HepG2 (cell line): ENCODE results near the gene ZNF189. TPM values are rescaled to one million over a fixed set of nuclear protein-coding genes. Genes with fewer than 3 reads are reported as not detected.

Experiments used
- BCL6 ChIP-seq: IDR thresholded peaks from 2 replicates; pipeline ENCODE4 v1.6.1; 2016; ENCODE audit warnings: missing genetic modification reagents, missing compliant biosample characterization
- CREB3 ChIP-seq: sonication (generic); formaldehyde crosslinking; IDR thresholded peaks from 2 replicates; pipeline ENCODE4 v1.5.0; 2020; ENCODE audit warnings: missing genetic modification reagents
- DZIP1 ChIP-seq: sonication (generic); formaldehyde crosslinking; IDR thresholded peaks from 2 replicates; pipeline ENCODE4 v1.5.0; 2020; ENCODE audit warnings: mild to moderate bottlenecking, missing genetic modification reagents
- FOXP1 ChIP-seq, 2 experiments: fragments of 450-650 bp in 1 of 2; IDR thresholded peaks; 2 replicates each; pipeline ENCODE4 v1.6.1; 2017 to 2018; ENCODE audit warnings: antibody characterized with exemption in 1 of 2
- PATZ1 ChIP-seq: sonication (generic); formaldehyde crosslinking; IDR thresholded peaks from 2 replicates; pipeline ENCODE4 v1.4.0; 2020; ENCODE audit warnings: missing genetic modification reagents
- PLRG1 ChIP-seq: fragments of 450-650 bp; conservative IDR thresholded peaks from 2 replicates; pipeline ENCODE4 v1.6.1; 2016
- SP4 ChIP-seq: sonication (generic); formaldehyde crosslinking; IDR thresholded peaks from 2 replicates; pipeline ENCODE4 v1.8.1; 2023; ENCODE audit warnings: mild to moderate bottlenecking, missing genetic modification reagents
- SUZ12 ChIP-seq: fragments of 150-350 bp; IDR thresholded peaks from 2 replicates; pipeline ENCODE4 v1.6.1; 2014; ENCODE audit warnings: low read depth, low read length
- ZBTB39 ChIP-seq: sonication (generic); formaldehyde crosslinking; IDR thresholded peaks from 2 replicates; pipeline ENCODE4 v1.5.0; 2020; ENCODE audit warnings: missing genetic modification reagents
- ZNF234 ChIP-seq: sonication (generic); formaldehyde crosslinking; conservative IDR thresholded peaks from 2 replicates; pipeline ENCODE4 v1.5.1; 2020; ENCODE audit warnings: mild to moderate bottlenecking, missing genetic modification reagents
- ZNF615 ChIP-seq: sonication (generic); formaldehyde crosslinking; IDR thresholded peaks from 2 replicates; pipeline ENCODE4 v1.5.0; 2020; ENCODE audit warnings: mild to moderate bottlenecking, missing genetic modification reagents, borderline replicate concordance
- ZNF644 ChIP-seq: IDR thresholded peaks from 2 replicates; pipeline ENCODE4 v1.6.1; 2016; ENCODE audit warnings: low read depth
- ZNF780A ChIP-seq: sonication (generic); formaldehyde crosslinking; IDR thresholded peaks from 2 replicates; pipeline ENCODE4 v1.8.0; 2022; ENCODE audit warnings: mild to moderate bottlenecking, missing genetic modification reagents, moderate library complexity
- ZNF784 ChIP-seq: sonication (generic); formaldehyde crosslinking; IDR thresholded peaks from 2 replicates; pipeline ENCODE4 v1.5.1; 2020; ENCODE audit warnings: missing genetic modification reagents, mild to moderate bottlenecking, borderline replicate concordance
- polyA plus RNA-seq, 8 experiments: library from polyadenylated mRNA; depleted of rRNA in 3 of 8; stranded (reverse) in 7 of 8; unstranded in 1 of 8; fragments of >200 nt; fragmentation: Illumina TruSeq in 4 of 8; extraction: Trizol in 4 of 8; gene quantifications; 2 replicates each; pipeline versions ENCODE4 v1.2.1 to v1.2.3, GENCODE V29; 2011 to 2016; ENCODE audit warnings: low read depth in 4 of 8, missing spikeins in 1 of 8, mixed read lengths in 1 of 8; ENCODE audit not compliant: insufficient read depth in 1 of 8
- total RNA-seq, 5 experiments: library from RNA; depleted of rRNA; stranded (reverse); fragments of >200 nt; fragmentation: Illumina TruSeq; extraction: Trizol; gene quantifications; 2 replicates each; pipeline ENCODE4 v1.2.3, GENCODE V29; 2016; ENCODE audit warnings: low read depth in 1 of 5

Gene ZNF189
- total and polyA plus RNA-seq, 2 of the 13 experiments (the other 11 are each of a cell fraction or from before 2014, with no cell fraction given), result 8.4 to 50.0 TPM

GRCh38 chr9:101398068-101398929, at the start of gene ZNF189, which contains the start of gene MRPL50 (continued):
- TF ChIP-seq DZIP1 (CRISPR knock-in tag), result 0 out of 2 replicates have a peak, but pooled peaks have one; percentile 50
- TF ChIP-seq PLRG1, result no peak
- TF ChIP-seq FOXP1 (IDR thresholded peaks at IDR 0.05), result no peak
- TF ChIP-seq FOXP1 (CRISPR knock-in tag; IDR thresholded peaks at IDR 0.05), result no peak
- no peak for TF ChIP-seq ZNF780A (CRISPR knock-in tag)
- no peak for TF ChIP-seq ZNF615 (CRISPR knock-in tag)
- no peak for TF ChIP-seq ZNF784 (CRISPR knock-in tag)
- peak; percentile 72 for TF ChIP-seq PATZ1 (CRISPR knock-in tag)
- peak; percentile 68; the same call in 1 of the 2 replicates for TF ChIP-seq SP4 (CRISPR knock-in tag)
- TF ChIP-seq CREB3 (CRISPR knock-in tag), result no peak
- TF ChIP-seq BCL6 (CRISPR knock-in tag), result peak; percentile 51
- no peak for TF ChIP-seq ZBTB39
- peak; percentile 97 for TF ChIP-seq SUZ12
- TF ChIP-seq ZNF234, result no peak
- TF ChIP-seq ZNF644 (CRISPR knock-in tag), result peak; percentile 76
